ENCODE measurements around the gene PCDH1.

- TF ChIP-seq POLR2A (IDR thresholded peaks at IDR 0.05) = no peak
- TF ChIP-seq, protein P1, sequence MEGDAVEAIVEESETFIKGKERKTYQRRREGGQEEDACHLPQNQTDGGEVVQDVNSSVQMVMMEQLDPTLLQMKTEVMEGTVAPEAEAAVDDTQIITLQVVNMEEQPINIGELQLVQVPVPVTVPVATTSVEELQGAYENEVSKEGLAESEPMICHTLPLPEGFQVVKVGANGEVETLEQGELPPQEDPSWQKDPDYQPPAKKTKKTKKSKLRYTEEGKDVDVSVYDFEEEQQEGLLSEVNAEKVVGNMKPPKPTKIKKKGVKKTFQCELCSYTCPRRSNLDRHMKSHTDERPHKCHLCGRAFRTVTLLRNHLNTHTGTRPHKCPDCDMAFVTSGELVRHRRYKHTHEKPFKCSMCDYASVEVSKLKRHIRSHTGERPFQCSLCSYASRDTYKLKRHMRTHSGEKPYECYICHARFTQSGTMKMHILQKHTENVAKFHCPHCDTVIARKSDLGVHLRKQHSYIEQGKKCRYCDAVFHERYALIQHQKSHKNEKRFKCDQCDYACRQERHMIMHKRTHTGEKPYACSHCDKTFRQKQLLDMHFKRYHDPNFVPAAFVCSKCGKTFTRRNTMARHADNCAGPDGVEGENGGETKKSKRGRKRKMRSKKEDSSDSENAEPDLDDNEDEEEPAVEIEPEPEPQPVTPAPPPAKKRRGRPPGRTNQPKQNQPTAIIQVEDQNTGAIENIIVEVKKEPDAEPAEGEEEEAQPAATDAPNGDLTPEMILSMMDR (IDR thresholded peaks at IDR 0.05) = no peak
These were observed 20.3 kb upstream of the PCDH1 start for GRCh38 chr5:141898448-141899049.

Measured in heart left ventricle (tissue), 13 donors.